ENCODE data around the gene SOD2. TPM values are rescaled to one million over a fixed set of nuclear protein-coding genes. Genes with fewer than 3 reads are reported as not detected.
A peak's percentile ranks its signal among the peaks of the same experiment; 100 is the strongest.
"Not testable (repeated sequence)": the region's sequence is repeated elsewhere in the genome, so short reads cannot be mapped to it uniquely, and the experiment has no call there.

SOD2 gene
- total RNA-seq (2014; rRNA removed) = 123 and 154 TPM in 2 replicates
- polyA plus RNA-seq (2012) = 143 TPM

DNA sequence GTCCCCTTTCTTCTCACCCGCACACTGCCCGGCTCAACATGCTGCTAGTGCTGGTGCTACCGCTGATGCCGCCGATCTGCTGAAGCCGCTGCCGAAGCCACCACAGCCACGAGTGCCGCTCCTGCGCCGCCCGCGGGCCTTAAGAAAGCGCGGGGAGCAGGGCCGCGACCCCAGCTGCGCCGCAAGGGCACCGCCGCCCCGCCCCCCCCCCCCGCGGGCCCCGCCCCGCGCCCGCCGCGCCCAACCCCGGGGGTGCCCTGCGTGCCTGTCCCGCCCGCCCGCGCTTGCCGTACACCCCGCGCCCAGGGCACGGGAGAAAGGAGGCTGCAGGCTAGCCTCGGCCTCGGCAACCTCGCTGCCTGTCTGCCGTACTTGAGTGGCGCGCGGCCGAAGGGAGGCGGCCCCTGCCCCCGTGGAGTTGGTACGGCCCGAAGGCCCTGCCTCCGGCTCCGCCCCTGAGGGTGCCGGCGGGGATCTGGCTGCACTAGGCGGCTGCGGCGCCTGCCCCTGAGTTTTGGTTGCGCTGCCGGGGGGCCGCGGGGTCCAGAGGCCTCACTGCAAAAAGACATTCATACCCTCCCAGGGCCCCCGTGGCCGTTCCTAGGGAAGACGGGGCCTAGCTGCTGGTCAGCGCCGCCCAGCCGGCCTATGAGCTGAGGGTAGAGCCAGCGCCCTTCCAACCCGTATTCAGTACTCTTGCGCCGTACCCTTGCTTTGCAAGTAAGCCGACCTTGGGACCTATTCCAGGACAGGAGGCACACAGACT lies at the start of gene SOD2:
SOD2 (minus strand) TSS at position 114 of the 766 bp plus-strand sequence; CDS start at position 40, 74 bp downstream.
- DNase-seq (ENCODE audit: low read depth) = peak; percentile 86

DNA sequence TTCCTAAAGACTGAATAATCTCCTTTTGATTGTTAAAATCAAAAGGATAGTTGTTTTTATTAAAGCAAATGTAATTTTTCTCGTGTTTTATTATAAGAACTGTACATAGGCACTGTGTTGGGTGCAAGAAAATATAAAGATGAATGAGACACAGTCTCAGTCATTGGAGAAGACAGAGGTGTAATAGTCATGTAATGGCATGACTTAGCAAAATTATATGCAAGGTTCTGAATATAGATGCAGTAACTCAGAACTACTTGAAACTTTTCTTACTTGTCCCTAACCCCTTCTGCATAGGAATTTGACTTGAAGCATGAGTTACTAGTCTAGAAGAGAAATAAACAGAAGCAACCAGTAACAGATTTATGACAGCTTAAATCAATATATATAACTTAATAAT lies 49.1 kb upstream of the SOD2 start:
- DNase-seq (ENCODE audit: low read depth) = no peak

DNA sequence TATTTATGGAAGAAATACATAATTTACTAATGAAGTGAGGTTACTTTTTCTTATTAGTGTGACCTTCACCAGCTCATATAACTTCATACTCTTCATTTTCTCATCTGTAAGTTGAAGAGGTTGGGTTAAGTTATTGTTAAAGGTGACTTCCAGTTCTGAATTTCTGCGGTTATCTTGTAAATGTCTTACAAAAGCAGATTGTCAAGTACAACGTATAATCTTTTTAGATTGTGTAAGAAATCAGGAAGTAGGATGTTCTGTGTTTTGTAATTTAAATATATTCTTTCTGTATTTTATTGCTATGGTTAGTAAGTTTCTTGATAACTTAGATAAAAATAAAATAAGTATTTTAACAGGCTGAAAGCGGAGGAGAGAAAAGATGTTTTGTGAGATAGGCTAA lies 46.3 kb upstream of the SOD2 start:
- no peak for DNase-seq (ENCODE audit: low read depth)

DNA sequence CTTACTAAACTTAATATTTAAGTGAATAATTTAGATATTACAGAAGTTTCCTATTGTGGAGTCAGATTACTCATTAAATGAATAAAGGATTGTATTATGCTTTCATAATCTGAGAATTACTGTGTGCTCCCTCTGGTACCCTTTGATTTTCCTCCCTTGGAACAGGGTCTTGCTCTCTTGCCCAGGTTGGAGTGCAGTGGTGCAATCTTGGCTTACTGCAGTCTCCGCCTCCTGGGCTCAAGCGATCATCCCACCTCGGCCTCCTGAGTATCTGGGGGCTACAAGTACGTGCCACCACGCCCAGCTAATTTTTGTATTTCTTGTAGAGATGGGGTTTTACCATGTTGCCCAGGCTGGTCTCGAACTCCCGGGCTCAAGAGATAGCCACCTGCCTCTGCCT lies 43.9 kb upstream of the SOD2 start:
- DNase-seq (ENCODE audit: low read depth) = no peak

DNA sequence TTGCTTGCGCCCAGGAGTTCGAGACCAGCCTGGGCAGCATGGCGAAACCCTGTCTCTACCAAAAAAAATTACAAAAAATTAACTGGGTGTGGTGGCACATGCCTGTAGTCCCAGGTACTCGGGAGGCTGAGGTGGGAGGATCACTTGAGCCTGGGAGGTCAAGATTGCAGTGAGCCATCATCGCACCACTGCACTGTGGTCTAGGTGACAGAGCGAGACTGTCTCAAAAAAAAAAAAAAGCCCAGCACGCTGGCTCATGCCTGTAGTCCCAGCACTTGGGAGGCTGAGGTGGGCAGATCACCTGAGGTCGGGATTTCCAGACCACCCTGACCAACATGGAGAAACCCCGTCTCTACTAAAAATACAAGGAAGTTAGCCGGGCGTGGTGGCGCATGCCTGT lies 40.4 kb upstream of the SOD2 start:
- DNase-seq (ENCODE audit: low read depth) = not testable (repeated sequence)

DNA sequence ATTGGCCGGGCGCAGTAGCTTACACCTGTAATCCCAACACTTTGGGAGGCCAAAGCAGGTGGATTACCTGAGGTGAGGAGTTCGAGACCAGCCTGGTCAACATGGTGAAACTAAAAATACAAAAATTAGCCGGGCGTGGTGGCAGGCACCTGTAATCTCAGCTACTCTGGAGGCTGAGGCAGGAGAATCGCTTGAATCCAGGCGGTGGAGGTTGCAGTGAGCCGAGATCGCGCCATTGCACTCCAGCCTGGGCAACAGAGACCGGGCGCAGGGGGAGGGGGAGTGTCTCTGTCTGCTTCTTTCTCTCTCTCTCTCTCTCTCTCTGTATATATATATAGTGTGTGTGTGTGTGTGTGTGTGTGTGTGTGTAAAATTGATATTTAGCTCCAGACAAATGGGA lies 39.5 kb upstream of the SOD2 start:
- not testable (repeated sequence) for DNase-seq (ENCODE audit: low read depth)

DNA sequence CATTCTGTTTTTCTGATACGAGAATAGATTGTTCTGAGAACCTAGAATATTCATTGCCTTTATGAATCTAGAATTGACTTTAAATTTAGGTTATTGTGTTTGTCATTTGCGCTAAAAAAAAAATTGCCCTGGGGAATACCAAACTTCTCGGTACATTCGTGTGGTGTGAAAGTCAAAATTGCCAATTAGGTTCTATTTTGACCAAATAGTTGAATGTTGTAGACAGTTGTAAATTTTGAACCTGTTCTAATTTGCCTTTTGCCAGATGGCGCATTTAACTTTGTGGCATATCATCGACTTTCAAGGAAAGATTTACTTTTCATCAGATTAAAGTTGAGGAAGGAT lies 37.3 kb upstream of the SOD2 start:
- no peak for DNase-seq (ENCODE audit: low read depth)

DNA sequence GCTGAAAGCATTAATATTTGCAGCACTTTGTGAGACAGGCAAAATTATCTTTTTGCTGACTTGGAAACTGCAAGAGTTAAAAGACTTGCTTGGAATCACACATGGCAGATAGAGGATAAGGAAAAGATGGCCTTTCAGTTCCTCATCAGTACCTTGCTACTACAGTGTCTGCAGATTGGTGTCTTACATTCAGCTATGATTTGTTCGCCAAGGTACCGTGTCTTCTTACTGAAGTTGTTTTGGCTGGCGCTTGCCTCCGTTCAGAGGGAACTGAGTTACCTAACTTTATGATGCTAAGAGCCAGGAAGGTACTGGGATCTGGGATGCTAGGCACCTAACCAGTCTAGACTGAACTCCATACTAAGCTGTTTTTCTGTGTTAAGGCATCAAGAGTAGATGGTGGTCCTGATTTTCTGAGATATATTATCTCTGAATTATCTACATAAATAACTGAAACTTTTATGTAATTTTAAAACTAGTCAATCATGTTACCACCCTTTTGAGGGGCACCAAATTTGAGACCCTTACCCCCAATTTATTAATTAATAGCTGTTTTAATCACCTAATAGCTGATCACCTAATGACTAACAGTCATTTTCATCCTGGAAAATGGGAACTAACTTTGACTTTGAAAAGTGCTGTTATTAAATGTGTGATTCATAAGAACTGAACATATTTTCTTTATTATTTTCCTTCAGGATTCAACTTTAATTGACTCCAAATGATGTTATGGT lies 36.7 kb upstream of the SOD2 start:
- DNase-seq (ENCODE audit: low read depth) = peak; percentile 13

DNA sequence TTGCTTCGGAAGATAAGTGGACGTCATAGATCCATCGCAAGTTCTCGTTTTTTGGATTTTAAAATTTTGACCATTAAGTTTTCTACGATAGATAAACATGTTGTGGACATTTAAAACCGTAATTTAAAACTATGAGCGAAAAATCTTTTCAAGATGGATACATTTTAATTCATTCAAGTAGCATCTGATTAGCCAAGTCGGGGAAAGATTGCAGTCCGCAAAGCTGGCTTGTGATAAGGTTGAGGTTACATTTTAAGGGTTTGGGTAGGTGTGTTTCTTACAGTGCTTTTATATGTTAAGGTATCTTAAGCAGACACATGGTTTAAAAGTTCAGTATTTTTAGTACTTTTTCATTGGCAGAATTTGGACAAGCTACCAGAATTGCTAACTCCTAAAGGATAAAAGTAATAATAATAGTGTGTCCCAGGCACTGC lies 35.5 kb upstream of the SOD2 start:
- no peak for DNase-seq (ENCODE audit: low read depth)

DNA sequence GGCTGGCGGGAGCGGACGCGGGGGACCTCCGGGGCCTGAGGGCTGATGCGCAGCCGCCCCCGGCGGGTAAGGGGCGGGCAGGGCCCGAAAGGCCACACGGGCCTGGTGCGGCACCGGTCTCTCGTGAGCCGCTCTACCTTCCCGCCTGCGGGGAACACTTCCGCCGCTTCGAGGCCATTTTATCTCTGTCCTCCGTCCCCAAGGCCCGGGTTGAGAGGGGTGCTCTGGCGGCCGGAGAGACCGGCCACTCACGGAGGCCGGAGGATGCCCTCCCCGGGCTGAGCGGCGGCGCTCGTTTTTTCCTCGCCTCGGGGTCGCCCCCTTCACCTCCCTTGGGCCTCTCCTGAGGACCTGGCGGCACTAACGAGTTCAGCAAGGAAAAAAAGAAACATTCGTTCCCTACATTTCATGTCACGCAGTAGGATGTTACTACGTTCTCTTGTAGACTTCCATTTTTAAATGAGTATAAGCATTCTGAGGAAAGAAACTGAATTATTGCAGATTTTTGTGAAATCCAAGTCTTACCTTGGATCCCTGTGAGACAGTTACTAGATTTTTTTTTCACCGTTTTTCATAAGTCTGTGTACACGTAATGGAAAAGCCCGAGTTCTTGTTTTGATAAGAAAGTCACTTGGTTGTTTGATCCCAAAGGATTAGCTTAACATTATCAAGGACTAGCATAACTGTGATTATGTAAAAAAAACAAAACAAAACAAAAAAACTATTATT lies 34.8 kb upstream of the SOD2 start:
- DNase-seq (ENCODE audit: low read depth) = peak; percentile 40

DNA sequence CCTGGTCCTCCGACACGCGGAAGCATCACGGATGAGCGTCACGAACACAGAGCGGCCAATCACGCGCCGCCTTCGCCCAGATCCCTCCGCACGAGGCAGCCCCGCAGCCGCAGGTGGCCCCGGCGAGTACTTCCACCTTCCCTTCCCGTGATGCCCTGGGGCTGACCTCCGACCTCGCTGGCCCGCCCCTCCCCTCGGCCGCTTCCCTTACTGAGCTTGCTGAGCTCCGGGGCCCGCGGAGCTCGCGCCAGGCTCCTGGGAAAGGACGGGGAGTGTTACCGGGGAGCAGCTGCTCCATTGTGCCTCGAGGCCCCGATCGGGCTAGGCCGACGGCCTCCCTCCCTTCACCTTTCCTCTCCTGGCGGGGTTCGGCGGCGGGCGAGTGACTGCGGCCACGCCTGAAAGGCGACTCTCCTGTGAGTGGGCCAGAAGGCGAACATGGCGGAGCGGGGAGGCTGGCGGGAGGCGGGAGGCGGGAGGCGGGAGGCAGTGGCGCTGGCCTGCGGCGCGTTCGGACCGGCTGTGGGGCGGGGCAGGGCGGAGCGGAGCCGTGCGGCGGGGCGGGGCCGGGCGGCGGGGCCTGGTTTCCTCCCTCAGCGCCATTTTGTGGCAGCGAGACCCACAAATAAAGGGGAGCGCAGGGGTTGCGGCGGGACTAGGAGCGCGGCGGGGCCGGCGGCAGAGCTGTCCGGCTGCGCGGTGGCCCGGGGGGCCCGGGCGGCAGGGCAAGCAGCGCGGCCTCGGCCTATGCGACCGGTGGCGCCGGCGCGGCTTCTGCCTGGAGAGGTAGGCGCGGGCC lies 34.1 kb upstream of the SOD2 start, which contains the start of gene WTAP:
WTAP (plus strand) TSS at position 589 of the 799 bp plus-strand sequence. CDS start 8,760 bp downstream, outside the sequence.
- DNase-seq (ENCODE audit: low read depth) = peak; percentile 92

DNA sequence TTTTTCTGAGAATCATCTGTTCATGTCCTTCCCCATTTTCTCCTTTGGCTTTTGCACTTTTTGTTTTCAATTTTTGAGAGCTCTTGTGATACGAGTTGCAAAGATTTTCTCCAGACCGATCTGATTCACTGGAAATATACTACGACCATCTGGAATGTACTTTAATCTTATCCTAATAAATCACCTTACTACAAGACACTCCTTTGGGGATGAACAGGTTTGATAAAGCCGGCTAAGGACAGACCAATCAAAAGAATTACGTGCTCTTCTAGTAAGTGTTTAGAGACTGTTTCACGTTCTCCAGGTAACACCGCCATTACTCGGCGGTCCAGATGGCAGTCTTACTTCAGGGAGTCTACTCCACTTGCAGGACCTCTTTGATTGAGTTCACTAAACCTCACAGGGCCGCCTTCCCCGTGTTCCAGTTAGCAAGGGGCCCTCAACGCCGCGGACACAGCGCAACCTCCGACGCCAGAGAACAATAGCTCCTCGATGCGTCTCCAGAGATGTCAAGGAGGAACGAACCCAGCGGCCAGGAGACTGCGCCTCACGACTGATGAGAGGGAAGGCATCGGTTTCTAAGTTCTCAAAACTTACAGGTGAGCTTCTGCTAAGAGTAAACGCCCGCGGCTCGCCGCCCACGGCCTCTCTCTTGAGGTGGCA lies 33.3 kb upstream of the SOD2 start:
- no peak for DNase-seq (ENCODE audit: low read depth)

DNA sequence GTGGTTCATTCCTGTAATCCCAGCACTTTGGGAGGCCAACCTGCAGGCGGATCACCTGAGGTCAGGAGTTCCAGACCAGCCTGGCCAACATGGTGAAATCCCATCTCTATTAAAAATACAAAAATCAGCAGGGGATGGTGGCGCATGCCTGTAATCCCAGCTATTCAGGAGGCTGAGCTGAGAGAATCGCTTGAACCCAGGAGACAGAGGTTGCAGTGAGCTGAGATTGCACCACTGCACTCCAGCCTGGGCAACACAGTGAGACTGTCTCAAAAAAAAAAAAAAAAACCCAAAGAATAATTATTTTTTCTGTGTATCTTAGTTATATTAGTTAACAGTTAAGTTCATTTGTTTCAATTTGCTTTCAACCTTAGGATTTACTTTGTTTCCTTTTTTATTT lies 32.2 kb upstream of the SOD2 start:
- DNase-seq (ENCODE audit: low read depth) = not testable (repeated sequence)

DNA sequence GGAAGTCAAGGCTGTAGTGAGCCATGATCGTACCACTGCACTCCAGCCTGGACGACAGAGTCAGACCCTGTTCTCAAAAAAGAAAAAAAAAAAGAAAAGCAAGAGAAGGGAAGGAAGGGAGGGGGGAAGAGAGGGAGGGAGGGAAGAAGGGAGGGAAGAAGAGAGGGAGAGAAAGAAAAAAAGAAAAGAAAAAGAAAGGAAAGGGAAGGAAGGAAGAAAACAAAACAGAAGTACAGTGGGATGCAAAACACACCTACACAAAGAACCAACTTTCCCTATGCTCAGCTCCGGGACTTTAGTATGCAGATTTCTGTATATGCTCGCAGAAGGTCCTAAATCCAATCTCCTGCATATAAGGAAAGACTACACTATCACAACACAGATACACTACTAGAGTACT lies 31.7 kb upstream of the SOD2 start:
- DNase-seq (ENCODE audit: low read depth) = no peak

DNA sequence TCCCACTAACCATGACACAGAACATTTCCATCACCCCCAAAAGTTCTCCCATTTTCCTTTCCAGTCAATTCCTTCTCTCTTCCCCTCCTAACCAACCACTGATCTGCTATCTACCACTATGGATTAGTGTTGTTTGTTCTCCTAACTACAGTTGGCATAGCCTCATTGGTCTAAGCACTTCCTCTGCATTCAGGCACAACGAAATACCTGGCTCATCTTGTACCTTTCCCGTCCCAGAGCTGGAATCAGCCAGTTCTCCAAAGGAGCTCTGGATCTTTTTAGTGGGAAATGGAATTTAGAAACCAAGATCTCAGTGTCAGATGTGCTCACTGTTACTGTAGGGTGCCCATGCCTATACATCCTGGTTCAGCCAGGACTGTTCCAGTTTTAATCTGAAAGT lies 30.2 kb upstream of the SOD2 start:
- DNase-seq (ENCODE audit: low read depth) = no peak

DNA sequence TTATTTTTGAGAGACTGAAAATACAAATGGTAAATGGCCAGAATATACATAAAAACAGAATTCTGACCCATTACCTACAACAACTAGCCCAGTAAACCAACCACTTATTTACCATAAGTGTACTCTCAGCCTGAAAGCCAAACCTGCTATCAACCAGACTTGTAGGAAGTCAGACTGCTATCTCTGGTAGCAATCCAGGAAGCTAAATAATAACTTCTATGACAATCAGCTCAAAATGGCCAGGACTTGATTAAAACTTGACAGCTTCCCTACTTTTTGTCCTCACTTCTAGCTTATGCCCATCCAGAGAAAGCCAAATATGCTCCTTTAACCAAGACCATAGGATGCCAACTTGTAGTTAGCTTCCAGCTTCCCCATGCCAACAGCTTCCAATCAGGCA lies 29.6 kb upstream of the SOD2 start:
- no peak for DNase-seq (ENCODE audit: low read depth)

DNA sequence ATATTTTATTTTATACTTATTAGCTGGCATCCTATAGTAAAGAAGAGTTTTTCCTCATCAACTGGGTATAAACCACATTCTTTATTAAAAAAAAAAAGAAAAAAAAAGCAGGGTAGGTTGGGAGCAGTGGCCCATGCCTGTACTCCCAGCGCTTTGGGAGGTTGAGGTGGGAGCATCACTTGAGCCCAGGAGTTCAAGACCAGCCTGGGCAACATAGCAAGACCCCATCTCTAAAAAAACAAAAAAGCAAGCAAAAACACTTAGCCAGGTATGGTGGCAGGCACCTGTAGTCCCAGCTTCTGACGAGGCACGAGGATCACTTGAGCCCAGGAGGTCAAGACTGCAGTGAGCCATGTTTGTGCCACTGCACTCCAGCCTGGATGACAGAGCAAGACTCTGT lies 28.9 kb upstream of the SOD2 start:
- DNase-seq (ENCODE audit: low read depth) = not testable (repeated sequence)

DNA sequence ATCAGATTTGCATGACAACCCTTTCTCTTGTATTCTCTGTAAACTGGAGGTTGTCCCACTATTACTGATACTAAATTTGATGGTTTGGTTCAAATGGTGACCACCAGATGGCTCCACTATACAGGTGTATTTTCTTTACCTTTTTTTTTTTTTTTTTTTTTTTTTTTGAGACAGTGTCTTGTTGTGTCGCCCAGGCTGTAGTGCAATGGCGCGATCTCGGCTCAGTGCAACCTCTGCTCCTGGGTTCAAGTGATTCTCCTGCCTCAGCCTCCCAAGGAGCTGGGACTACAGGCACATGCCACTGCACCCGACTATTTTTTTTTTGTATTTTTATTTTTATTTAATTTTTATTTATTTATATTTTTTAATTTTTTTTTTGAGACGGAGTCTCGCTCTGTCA lies 27.7 kb upstream of the SOD2 start:
- DNase-seq (ENCODE audit: low read depth) = peak; percentile 19

DNA sequence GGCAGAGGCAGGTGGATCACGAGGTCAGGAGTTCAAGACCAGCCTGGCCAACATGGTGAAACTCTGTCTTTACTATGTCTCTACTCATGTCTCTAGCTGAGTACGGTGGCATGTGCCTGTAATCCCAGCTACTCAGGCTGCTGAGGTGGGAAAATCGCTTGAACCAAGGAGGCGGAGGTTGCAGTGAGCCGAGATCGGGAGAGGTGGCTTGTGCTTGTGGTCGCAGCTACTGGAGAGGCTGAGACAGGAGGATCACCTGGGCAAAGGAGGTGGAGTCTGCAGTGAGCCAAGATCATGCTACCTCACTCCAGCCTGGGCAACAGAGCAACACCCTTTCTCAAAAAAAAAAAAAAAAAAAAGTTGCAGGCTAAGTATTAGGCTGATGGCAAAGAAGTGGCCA lies 26.2 kb upstream of the SOD2 start:
- no peak for DNase-seq (ENCODE audit: low read depth)

DNA sequence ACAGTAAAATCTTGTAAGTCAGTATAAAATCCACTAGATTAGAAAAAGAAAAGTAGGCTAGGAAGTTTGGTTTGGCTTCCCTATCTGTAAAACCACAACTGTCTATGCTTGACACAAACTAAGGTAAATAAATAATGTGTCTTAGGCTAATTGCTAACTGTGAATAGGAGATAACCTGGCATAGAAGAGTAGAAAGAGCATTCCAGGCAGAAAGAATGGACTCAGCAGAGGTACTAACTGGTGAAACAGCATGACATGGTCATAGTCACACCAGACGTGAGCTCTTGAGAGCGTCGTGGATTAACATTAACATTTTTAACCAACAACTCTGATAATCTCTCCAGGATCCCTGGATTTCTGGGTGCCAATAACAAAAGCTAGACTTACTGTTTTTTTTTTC lies 25.6 kb upstream of the SOD2 start:
- DNase-seq (ENCODE audit: low read depth) = no peak

All from LHCN-M2 (cell line).